ENCODE data around the gene EML2.

Gene EML2

DNA sequence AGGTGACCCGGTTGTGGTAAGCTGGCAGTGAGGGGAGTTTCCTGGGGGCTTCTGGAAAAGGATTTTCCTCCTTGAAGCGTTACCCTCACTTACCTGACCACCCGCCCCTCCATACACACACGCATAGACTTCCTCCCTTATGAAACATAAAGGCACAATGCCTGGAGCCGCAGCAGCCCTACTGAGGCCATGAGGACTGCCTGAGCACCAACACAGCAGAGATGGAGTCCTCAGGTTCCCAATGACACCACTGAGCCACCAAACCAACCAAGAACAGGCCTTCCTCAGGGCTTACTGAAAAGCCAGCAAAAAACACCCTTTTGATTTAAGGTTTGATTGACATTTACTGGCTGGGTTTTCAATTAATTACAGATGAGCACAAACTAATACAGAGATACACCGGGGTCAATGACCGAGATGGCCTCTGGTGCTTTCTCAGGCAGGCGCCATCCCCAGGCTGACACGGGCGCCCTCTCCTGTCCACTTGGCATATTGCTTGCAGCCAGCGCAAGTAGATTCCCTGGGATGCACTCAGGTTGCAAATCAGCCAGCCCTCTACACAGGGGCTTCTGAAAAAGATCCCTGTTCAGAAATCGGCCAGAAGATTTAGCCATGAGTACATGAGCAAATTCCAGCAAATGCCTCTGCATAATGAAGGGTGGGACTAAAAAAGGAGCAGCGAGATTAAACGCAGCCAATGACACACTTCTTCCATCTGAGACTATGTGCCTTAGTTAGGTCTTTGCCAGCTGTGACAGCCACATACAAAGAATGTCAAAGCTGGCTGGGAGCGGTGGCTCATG, 69.4 kb downstream of the EML2 start:
- in situ Hi-C loops (cut with HindIII; ENCODE audit: low pct_ligation_motif_present, low pct_unique_long_range_greater_than_20kb, low sequenced_read_pairs): no loop called here
- DNase-seq: peak; percentile 46

DNA sequence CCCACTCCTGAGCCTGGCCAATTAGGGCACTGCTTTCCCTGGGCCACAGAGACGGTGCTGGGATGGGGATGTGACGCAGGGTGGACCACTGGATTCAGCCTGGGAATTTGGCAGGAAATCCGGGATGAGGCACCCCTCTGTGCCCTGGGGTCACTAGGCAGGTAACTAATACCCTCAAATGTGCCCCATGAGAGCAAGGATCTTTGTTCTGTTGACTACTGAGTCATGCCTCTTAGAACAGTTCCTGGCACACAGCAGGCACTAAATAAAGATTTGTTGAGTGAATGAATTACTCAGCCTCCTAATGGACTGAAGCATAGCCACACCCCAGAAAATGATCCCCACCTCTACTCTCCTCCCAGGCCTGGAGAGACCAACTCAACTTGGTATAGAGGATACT, 70.5 kb downstream of the EML2 start:
- DNase-seq: peak; percentile 80
- in situ Hi-C loops (cut with HindIII; ENCODE audit: low pct_ligation_motif_present, low pct_unique_long_range_greater_than_20kb, low sequenced_read_pairs): no loop called here

DNA sequence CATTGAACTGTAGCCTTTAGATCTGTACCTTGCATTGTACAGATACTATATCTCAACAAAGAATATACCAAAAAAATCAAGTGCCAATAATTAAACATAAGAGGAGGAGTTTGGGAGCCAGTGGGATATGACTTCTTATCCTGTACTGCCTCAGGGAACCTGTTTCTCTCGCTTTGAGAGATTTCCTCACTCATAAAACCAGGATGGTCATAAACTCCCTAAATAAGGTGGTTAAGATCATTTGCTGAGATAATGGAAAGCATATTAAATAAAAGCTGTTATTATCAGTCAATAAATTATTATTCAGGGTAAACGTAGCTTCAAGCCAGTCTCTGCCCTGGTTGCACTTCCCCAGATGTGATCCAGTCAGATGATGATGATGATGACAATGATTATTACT, 71.6 kb downstream of the EML2 start:
- in situ Hi-C loops (cut with HindIII; ENCODE audit: low pct_ligation_motif_present, low pct_unique_long_range_greater_than_20kb, low sequenced_read_pairs): no loop called here
- no peak for DNase-seq

DNA sequence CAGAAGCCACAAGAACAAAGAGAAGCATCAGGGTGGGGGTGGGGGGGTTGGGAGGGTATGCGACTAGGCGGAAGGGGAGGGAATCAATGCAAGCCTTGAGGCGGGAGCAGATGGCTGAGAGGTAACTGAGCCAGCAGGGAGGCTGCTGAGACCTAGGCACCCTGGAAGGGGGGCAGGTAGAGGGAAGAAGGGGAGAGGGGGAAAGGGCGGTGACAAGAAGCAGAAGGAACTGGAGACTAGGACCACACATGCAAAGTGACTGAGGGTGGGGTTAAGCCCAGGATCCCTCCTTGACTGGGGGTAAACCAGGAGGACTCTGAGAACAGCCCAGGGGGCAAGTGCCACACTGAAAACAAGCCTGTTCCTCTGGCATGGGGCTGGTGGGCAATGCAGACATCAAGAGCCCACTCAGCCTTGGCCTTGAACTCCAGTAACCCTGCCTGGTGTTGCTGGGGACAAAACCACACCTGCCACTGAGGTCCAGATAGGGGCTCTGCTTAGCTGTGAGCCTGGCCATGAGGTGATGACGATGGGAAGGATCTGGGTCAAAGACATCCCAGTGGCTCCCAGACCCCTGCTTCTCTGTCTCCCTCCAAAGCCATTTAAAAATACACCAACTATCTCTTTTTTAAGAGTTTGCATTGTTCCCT, 74.9 kb downstream of the EML2 start:
- in situ Hi-C loops (cut with HindIII; ENCODE audit: low pct_ligation_motif_present, low pct_unique_long_range_greater_than_20kb, low sequenced_read_pairs): no loop called here
- no peak for DNase-seq

DNA sequence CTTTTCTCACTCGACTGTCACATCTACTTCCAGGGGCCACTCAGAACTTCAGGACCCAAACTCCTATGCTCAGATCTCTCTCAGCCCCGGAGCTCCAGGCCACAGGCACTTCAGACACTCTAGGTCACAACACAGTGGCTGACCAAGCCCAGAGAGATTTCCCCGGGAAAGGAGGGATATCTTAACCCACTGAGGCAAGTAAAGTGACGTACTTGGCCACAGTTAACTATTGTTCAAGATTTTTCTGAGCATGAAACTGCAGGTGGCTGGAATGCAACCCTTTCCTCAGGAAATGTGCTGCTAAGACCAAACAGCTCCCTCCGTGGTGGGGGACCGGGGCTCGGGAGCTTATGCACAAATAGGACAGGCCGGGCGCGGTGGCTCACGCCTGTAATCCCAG, 78.5 kb downstream of the EML2 start:
- in situ Hi-C loops (cut with HindIII; ENCODE audit: low pct_ligation_motif_present, low pct_unique_long_range_greater_than_20kb, low sequenced_read_pairs): no loop called here
- no peak for DNase-seq

DNA sequence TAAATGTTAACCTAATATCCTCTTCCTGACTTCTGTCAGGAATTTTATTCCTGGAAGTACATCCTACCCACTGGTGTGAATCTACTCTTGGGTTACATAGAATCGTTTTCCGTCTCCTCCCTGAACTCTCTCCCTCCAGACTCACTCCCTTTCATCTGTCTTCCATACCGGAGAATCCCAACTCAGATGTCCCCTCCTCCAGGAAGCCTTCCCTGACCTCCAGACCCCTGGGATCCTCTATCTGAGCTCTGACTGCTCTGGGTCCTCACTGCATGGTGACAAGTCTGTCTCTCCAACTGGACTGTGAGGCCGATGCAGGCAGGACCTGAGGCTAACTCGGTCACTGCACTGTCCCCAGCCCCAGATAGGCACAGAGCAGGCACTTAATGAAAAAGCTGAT, 79.2 kb downstream of the EML2 start:
- in situ Hi-C loops (cut with HindIII; ENCODE audit: low pct_ligation_motif_present, low pct_unique_long_range_greater_than_20kb, low sequenced_read_pairs): no loop called here
- no peak for DNase-seq

Measured in ACHN (cell line).